Measurements from ENCODE around the gene GRIK1. TPM values are rescaled to one million over a fixed set of nuclear protein-coding genes. Genes with fewer than 3 reads are reported as not detected.

The GRIK1 gene
- polyA plus RNA-seq, 3 donors: not detected

DNA sequence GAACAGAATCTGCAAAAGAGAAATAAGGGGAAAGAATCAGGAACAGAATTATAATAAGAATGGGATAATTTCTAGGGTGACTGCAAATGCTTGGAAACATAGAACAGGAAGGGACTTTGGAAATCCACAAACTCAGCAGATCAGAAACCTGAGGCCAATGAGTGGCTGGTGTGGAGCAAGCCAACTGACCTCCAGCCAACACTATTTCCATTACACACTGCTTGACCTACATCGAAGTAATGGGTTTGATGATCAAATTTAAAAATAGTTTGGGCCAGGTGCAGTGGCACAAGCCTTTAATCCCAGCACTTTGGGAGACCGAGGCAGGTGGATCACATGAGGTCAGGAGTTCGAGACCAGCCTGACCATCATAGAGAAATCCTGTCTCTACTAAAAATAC, 284.9 kb downstream of the GRIK1 start:
- H3K9me3 Mint-ChIP-seq: peaks cover 0 to 6% (median 4%) of the 10 kb centered on the region in 7 donors
- peaks cover 32% of the 10 kb centered on the region for H3K4me1 Mint-ChIP-seq
- TF ChIP-seq, protein P1, sequence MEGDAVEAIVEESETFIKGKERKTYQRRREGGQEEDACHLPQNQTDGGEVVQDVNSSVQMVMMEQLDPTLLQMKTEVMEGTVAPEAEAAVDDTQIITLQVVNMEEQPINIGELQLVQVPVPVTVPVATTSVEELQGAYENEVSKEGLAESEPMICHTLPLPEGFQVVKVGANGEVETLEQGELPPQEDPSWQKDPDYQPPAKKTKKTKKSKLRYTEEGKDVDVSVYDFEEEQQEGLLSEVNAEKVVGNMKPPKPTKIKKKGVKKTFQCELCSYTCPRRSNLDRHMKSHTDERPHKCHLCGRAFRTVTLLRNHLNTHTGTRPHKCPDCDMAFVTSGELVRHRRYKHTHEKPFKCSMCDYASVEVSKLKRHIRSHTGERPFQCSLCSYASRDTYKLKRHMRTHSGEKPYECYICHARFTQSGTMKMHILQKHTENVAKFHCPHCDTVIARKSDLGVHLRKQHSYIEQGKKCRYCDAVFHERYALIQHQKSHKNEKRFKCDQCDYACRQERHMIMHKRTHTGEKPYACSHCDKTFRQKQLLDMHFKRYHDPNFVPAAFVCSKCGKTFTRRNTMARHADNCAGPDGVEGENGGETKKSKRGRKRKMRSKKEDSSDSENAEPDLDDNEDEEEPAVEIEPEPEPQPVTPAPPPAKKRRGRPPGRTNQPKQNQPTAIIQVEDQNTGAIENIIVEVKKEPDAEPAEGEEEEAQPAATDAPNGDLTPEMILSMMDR (IDR thresholded peaks at IDR 0.05): no peak
- H2AFZ ChIP-seq (ENCODE audit: insufficient read depth, low read depth, low read length, poor library complexity, severe bottlenecking): no peak overlapping the region
- no peaks in the 10 kb centered on the region for H3K27me3 ChIP-seq (ENCODE audit: control insufficient read depth in 2 of 2, insufficient read depth in 2 of 2, low read length in 2 of 2)
- peaks cover 32 to 37% of the 10 kb centered on the region in 2 donors for H3K4me1 ChIP-seq (ENCODE audit: control insufficient read depth in 1 of 2, insufficient read depth in 2 of 2, low read length in 2 of 2)
- H4K20me1 ChIP-seq (ENCODE audit: insufficient read depth, low read length): no peaks in the 10 kb centered on the region
- no peak overlapping the region for H3K4me3 Mint-ChIP-seq
- H3K9me3 ChIP-seq (replicated peaks in 1 of 2; ENCODE audit: control insufficient read depth in 1 of 2, insufficient read depth in 1 of 2, low read length in 2 of 2): no peaks in the 10 kb centered on the region
- no peaks in the 10 kb centered on the region for H3K36me3 ChIP-seq (replicated peaks in 1 of 2; ENCODE audit: control insufficient read depth in 1 of 2, insufficient read depth in 2 of 2, low read length in 2 of 2)
- H3K27ac Mint-ChIP-seq: peak overlapping the region in 3 of 7 donors; percentile 17 to 76 (median 41)
- H3K4me3 ChIP-seq (replicated peaks in 1 of 3; ENCODE audit: low read depth in 2 of 3, low read length in 3 of 3): no peak overlapping the region
- DNase-seq: no peak
- no peak overlapping the region for H3K9ac ChIP-seq (ENCODE audit: insufficient read depth, low read length, poor library complexity, severe bottlenecking)
- intact Hi-C loops (cut with micrococcal nuclease): no loop called here
- no peaks in the 10 kb centered on the region for H3K79me2 ChIP-seq (ENCODE audit: insufficient read depth, low read length)
- no peaks in the 10 kb centered on the region for H3K27me3 Mint-ChIP-seq (ENCODE audit: low read depth in 3 of 3)
- H3K4me2 ChIP-seq (replicated peaks; ENCODE audit: extremely low read depth, low read length, poor library complexity, severe bottlenecking): no peak overlapping the region
- H3K27ac ChIP-seq (ENCODE audit: low read depth in 1 of 2, low read length in 2 of 2): no peak overlapping the region
- no CpG with 5 or more reads among the region's 3 CpGs for WGBS (ENCODE audit: insufficient coverage)
- peaks cover 12 to 17% of the 10 kb centered on the region in 2 donors for H3K36me3 Mint-ChIP-seq

DNA sequence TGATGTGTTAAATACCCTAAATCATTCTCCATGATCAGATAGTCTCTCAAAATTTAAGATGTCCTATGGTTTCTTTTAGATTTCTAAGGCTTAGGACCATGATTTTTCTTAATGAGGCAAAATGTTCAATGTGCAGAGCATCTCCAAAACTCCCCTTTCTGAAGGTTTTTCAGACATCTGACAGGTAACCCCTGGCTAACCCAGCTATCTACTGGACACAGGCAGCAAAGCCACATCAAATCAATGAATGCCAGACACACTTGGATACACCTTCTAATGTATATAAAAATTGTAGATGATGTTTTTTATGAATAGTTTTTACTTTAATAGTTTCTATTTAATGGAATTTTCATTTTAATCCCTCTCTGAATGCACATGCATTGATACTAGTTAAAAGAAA, 285.6 kb downstream of the GRIK1 start:
- H3K36me3 Mint-ChIP-seq: peaks cover 12 to 17% of the 10 kb centered on the region in 2 donors
- H3K27me3 ChIP-seq (ENCODE audit: control insufficient read depth in 2 of 2, insufficient read depth in 2 of 2, low read length in 2 of 2): no peaks in the 10 kb centered on the region
- DNase-seq: no peak
- TF ChIP-seq, protein P1 (IDR thresholded peaks at IDR 0.05): no peak
- H3K27me3 Mint-ChIP-seq (ENCODE audit: low read depth in 3 of 3): no peaks in the 10 kb centered on the region
- no peak overlapping the region for H3K4me2 ChIP-seq (replicated peaks; ENCODE audit: extremely low read depth, low read length, poor library complexity, severe bottlenecking)
- H3K27ac Mint-ChIP-seq: peak overlapping the region in 1 of 7 donors; percentile 11
- no peaks in the 10 kb centered on the region for H4K20me1 ChIP-seq (ENCODE audit: insufficient read depth, low read length)
- no peak overlapping the region for H3K27ac ChIP-seq (ENCODE audit: low read depth in 1 of 2, low read length in 2 of 2)
- no peak overlapping the region for H3K4me3 Mint-ChIP-seq
- no peaks in the 10 kb centered on the region for H3K36me3 ChIP-seq (replicated peaks in 1 of 2; ENCODE audit: control insufficient read depth in 1 of 2, insufficient read depth in 2 of 2, low read length in 2 of 2)
- H2AFZ ChIP-seq (ENCODE audit: insufficient read depth, low read depth, low read length, poor library complexity, severe bottlenecking): no peak overlapping the region
- H3K9me3 ChIP-seq (replicated peaks in 1 of 2; ENCODE audit: control insufficient read depth in 1 of 2, insufficient read depth in 1 of 2, low read length in 2 of 2): no peaks in the 10 kb centered on the region
- peaks cover 38% of the 10 kb centered on the region for H3K4me1 Mint-ChIP-seq
- H3K79me2 ChIP-seq (ENCODE audit: insufficient read depth, low read length): no peaks in the 10 kb centered on the region
- H3K4me1 ChIP-seq (ENCODE audit: control insufficient read depth in 1 of 2, insufficient read depth in 2 of 2, low read length in 2 of 2): peaks cover 34 to 44% of the 10 kb centered on the region in 2 donors
- H3K4me3 ChIP-seq (replicated peaks in 1 of 3; ENCODE audit: low read depth in 2 of 3, low read length in 3 of 3): no peak overlapping the region
- intact Hi-C loops (cut with micrococcal nuclease): no loop called here
- H3K9ac ChIP-seq (ENCODE audit: insufficient read depth, low read length, poor library complexity, severe bottlenecking): no peak overlapping the region
- H3K9me3 Mint-ChIP-seq: peaks cover 0 to 4% (median 2%) of the 10 kb centered on the region in 7 donors
